ENCODE data around the gene CAMTA1. TPM values are rescaled to one million over a fixed set of nuclear protein-coding genes. Genes with fewer than 3 reads are reported as not detected.

The CAMTA1 gene
- total RNA-seq, 1 experiment from 2014 or later: 82.2 TPM

DNA sequence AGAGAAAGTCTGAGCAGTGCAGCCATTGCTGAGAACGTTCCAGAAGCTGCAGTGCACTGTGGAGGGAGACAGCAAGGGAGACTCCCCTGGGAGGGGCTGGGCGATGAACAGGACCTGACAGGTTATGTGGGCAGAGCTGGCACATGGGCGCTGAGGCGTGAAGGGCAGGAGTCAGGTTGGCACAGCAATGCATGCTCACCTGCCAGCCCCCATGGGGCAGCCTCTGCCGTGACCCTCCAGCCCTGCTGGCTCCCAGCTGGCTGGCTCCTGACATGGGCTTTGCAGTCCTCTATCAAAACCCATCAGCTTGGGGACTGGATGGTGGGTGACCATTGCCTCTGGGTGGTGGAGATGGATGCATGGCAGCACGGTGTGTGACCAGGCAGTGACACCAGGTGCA lies 300.3 kb downstream of the CAMTA1 start:
- Histone ChIP-seq H3K27ac (ENCODE audit: low read length) (no peak overlapping the region), H3K4me1 (ENCODE audit: control insufficient read depth, insufficient read depth, low read length) (no peaks in the 10 kb centered on the region), H3K27me3 (ENCODE audit: control insufficient read depth, insufficient read depth, low read length) (no peaks in the 10 kb centered on the region), H3K4me3 (ENCODE audit: low read depth in 2 of 2, low read length in 2 of 2) (no peak overlapping the region), H3K9me3 (ENCODE audit: control insufficient read depth, insufficient read depth, low read depth, low read length) (no peaks in the 10 kb centered on the region), H3K36me3 (ENCODE audit: control insufficient read depth, insufficient read depth, low read length) (no peaks in the 10 kb centered on the region)
- TF ChIP-seq, protein P1, sequence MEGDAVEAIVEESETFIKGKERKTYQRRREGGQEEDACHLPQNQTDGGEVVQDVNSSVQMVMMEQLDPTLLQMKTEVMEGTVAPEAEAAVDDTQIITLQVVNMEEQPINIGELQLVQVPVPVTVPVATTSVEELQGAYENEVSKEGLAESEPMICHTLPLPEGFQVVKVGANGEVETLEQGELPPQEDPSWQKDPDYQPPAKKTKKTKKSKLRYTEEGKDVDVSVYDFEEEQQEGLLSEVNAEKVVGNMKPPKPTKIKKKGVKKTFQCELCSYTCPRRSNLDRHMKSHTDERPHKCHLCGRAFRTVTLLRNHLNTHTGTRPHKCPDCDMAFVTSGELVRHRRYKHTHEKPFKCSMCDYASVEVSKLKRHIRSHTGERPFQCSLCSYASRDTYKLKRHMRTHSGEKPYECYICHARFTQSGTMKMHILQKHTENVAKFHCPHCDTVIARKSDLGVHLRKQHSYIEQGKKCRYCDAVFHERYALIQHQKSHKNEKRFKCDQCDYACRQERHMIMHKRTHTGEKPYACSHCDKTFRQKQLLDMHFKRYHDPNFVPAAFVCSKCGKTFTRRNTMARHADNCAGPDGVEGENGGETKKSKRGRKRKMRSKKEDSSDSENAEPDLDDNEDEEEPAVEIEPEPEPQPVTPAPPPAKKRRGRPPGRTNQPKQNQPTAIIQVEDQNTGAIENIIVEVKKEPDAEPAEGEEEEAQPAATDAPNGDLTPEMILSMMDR (IDR thresholded peaks at IDR 0.05): no peak
- no peak for TF ChIP-seq SIN3A (IDR thresholded peaks at IDR 0.05; ENCODE audit: borderline replicate concordance, insufficient read depth, low read depth, low read length)
- TF ChIP-seq TCF7L2 (IDR thresholded peaks at IDR 0.05; ENCODE audit: low read depth, low read length): no peak
- no peak for TF ChIP-seq POLR2AphosphoS5 (IDR thresholded peaks at IDR 0.05; ENCODE audit: low read depth, low read length)
- TF ChIP-seq, protein P2, sequence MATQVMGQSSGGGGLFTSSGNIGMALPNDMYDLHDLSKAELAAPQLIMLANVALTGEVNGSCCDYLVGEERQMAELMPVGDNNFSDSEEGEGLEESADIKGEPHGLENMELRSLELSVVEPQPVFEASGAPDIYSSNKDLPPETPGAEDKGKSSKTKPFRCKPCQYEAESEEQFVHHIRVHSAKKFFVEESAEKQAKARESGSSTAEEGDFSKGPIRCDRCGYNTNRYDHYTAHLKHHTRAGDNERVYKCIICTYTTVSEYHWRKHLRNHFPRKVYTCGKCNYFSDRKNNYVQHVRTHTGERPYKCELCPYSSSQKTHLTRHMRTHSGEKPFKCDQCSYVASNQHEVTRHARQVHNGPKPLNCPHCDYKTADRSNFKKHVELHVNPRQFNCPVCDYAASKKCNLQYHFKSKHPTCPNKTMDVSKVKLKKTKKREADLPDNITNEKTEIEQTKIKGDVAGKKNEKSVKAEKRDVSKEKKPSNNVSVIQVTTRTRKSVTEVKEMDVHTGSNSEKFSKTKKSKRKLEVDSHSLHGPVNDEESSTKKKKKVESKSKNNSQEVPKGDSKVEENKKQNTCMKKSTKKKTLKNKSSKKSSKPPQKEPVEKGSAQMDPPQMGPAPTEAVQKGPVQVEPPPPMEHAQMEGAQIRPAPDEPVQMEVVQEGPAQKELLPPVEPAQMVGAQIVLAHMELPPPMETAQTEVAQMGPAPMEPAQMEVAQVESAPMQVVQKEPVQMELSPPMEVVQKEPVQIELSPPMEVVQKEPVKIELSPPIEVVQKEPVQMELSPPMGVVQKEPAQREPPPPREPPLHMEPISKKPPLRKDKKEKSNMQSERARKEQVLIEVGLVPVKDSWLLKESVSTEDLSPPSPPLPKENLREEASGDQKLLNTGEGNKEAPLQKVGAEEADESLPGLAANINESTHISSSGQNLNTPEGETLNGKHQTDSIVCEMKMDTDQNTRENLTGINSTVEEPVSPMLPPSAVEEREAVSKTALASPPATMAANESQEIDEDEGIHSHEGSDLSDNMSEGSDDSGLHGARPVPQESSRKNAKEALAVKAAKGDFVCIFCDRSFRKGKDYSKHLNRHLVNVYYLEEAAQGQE (IDR thresholded peaks at IDR 0.05; ENCODE audit: insufficient read depth in 1 of 2, low read depth in 2 of 2, low read length in 1 of 2): no peak
- in situ Hi-C loops (cut with HindIII; ENCODE audit: low pct_unique_long_range_greater_than_20kb, low sequenced_read_pairs) (no loop called here), intact Hi-C loops (cut with micrococcal nuclease; ENCODE audit: unreplicated experiment) (no loop called here)
- BruUV-seq (replicated peaks): no TSS peak
- ChIA-PET CTCF (interaction anchor here (0.8 kb wide), 1 partner anchor 554 kb away, joined by 3 read pairs; no protein-coding TSS in a partner anchor), POLR2A (no interaction called here)
- DNase-seq (ENCODE audit: low read depth, low spot score): no peak
- ATAC-seq: no peak

DNA sequence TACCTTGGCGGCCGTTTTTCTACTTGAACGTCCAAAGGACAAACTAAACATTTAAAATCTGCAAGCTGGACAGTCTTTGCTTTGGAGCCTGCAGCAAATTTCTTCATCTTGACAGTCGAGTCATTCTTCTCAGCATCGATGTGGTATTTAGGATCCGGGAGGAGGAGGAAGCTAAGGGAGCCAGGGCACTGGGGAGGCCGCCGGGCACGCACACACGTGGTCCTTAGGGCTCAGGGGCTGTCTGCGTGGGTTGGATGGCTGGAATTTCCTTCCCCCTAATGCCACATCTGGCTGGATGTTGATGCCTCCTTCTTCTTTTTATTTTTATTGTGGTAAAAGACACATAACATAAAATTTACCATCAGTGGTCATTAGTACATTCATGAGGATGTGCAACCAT lies 300.9 kb downstream of the CAMTA1 start:
- Histone ChIP-seq H3K36me3 (ENCODE audit: control insufficient read depth, insufficient read depth, low read length) (no peaks in the 10 kb centered on the region), H3K27ac (ENCODE audit: low read length) (no peak overlapping the region), H3K9me3 (ENCODE audit: control insufficient read depth, insufficient read depth, low read depth, low read length) (no peaks in the 10 kb centered on the region), H3K27me3 (ENCODE audit: control insufficient read depth, insufficient read depth, low read length) (peaks cover 3% of the 10 kb centered on the region; the same call in 1 of the 2 replicates), H3K4me1 (ENCODE audit: control insufficient read depth, insufficient read depth, low read length) (no peaks in the 10 kb centered on the region), H3K4me3 (ENCODE audit: low read depth in 2 of 2, low read length in 2 of 2) (no peak overlapping the region)
- ATAC-seq (no peak), DNase-seq (ENCODE audit: low read depth, low spot score) (no peak)
- no TSS peak for BruUV-seq (replicated peaks)
- in situ Hi-C loops (cut with HindIII; ENCODE audit: low pct_unique_long_range_greater_than_20kb, low sequenced_read_pairs): no loop called here
- POLR2A ChIA-PET: interaction anchor here (0.5 kb wide), 1 partner anchor 415 kb away, joined by 4 read pairs; no protein-coding TSS in a partner anchor
- CTCF ChIA-PET: interaction anchor here (0.8 kb wide), 1 partner anchor 554 kb away, joined by 3 read pairs; no protein-coding TSS in a partner anchor
- TF ChIP-seq SIN3A (IDR thresholded peaks at IDR 0.05; ENCODE audit: borderline replicate concordance, insufficient read depth, low read depth, low read length) (no peak), TCF7L2 (IDR thresholded peaks at IDR 0.05; ENCODE audit: low read depth, low read length) (no peak), POLR2AphosphoS5 (IDR thresholded peaks at IDR 0.05; ENCODE audit: low read depth, low read length) (no peak)
- TF ChIP-seq, protein P2 (IDR thresholded peaks at IDR 0.05; ENCODE audit: insufficient read depth in 1 of 2, low read depth in 2 of 2, low read length in 1 of 2): no peak
- TF ChIP-seq, protein P1 (IDR thresholded peaks at IDR 0.05): no peak
- intact Hi-C loops (cut with micrococcal nuclease; ENCODE audit: unreplicated experiment): no loop called here
